Measurements from ENCODE around the gene SNRNP70. TPM values are rescaled to one million over a fixed set of nuclear protein-coding genes. Genes with fewer than 3 reads are reported as not detected.

Gene SNRNP70
- total and polyA plus RNA-seq, 10 of the 15 experiments (the other 5 are each of a cell fraction or from before 2014, with no cell fraction given) = 2.7 to 453 (median 159) TPM

DNA sequence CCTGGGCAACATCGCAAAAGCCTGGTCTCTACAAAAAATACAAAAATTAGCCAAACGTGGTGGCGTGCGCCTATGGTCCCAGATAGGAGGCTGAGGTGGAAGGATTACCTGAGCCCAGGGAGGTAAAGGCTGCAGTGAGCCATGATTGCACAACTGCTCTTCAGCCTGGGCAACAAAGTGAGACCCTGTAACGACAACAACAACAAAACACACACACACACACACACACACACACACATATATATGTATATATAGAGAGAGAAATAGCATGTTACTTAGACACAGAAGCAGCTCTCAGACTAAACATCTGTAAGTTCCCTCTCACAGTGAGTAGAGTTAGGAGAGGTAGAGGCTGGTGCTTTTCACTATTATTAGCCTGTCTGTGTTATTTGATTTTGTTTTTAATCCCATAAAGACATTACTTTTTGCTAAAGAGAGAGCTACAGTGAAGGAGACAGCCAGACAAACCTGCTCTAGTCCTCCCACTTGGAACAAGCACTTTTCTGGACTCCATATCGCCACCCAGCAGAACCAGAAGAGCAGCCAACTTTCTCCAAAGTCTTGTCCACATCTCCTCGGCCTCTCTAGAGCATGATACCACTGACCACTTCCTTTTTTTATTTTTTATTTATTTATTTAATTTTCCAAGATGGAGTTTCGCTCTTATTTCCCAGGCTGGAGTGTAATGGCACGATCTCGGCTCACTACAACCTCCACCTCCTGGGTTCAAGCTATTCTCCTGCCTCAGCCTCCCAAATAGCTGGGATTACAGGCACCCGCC is 26.2 kb downstream of the SNRNP70 start:
- ChIA-PET RAD21 (ENCODE audit: unreplicated experiment) (interaction anchor here (0.9 kb wide), 1 partner anchor 14 kb away, joined by 4 read pairs; no protein-coding TSS in a partner anchor), POLR2A (no interaction called here), CTCF (interaction anchor here (0.7 to 2.0 kb wide), 2 partner anchors 11 to 13 kb away, joined by 3 to 12 read pairs; no protein-coding TSS in a partner anchor), SMC1A (ENCODE audit: uncharacterized antibody, unreplicated experiment) (no interaction called here)
- ATAC-seq (no peak), DNase-seq (ENCODE audit: low read depth, low spot score) (no peak), FAIRE-seq (no peak)
- Histone ChIP-seq H3K79me2 (ENCODE audit: control insufficient read depth, insufficient read depth, low read length) (no peaks in the 10 kb centered on the region), H3K27ac (ENCODE audit: control insufficient read depth, insufficient read depth) (no peak overlapping the region), H3K4me1 (ENCODE audit: control insufficient read depth, insufficient read depth, low read length) (peaks cover 4% of the 10 kb centered on the region), H3K9me3 (replicated peaks; ENCODE audit: control insufficient read depth, insufficient read depth, low read length) (no peaks in the 10 kb centered on the region), H4K20me1 (ENCODE audit: control insufficient read depth, insufficient read depth) (no peaks in the 10 kb centered on the region), H3K4me3 (no peak overlapping the region), H3K36me3 (ENCODE audit: control insufficient read depth in 2 of 2, insufficient read depth in 2 of 2, low read length in 1 of 2) (peaks cover under 1 to 21% of the 10 kb centered on the region in 2 experiments; a peak in 3 of 4 replicates), H3K27me3 (replicated peaks in 1 of 2; ENCODE audit: control insufficient read depth in 2 of 2, insufficient read depth in 2 of 2, low read length in 1 of 2) (no peaks in the 10 kb centered on the region), H2AFZ (ENCODE audit: control insufficient read depth, low read depth, low read length) (no peak overlapping the region), H3K4me2 (ENCODE audit: control insufficient read depth, insufficient read depth) (no peak overlapping the region), H3K9ac (ENCODE audit: control insufficient read depth, insufficient read depth, low read length) (no peak overlapping the region)
- in situ Hi-C loops (cut with MboI) = no loop called here
- BruUV-seq (replicated peaks) = no TSS peak
- WGBS (ENCODE audit: insufficient coverage, insufficient replicate concordance, low lambda C conversion rate, missing lambda C conversion rate) = 89% methylated on average over 11 of the region's 11 CpGs
- TF ChIP-seq PAX5 (IDR thresholded peaks at IDR 0.05; ENCODE audit: borderline replicate concordance, low read depth, low read length) = no peak
- peak; percentile 45; the same call in 1 of the 2 replicates for TF ChIP-seq POLR2AphosphoS5 (IDR thresholded peaks at IDR 0.05; ENCODE audit: low read length)
- TF ChIP-seq BCL3 (IDR thresholded peaks at IDR 0.05; ENCODE audit: borderline replicate concordance, insufficient read depth, low read depth, low read length, poor library complexity, severe bottlenecking) = peak; percentile 48
- intact Hi-C loops (cut with micrococcal nuclease; ENCODE audit: unreplicated experiment) = no loop called here

All from GM12878 (cell line).